RKO (cell line): ENCODE results near the gene CPTP.

ENCODE experiments used
- DNase-seq: peaks from one replicate; pipeline ENCODE4 v3.0.0-alpha.2; 2016; ENCODE audit warnings: low spot score

CPTP gene

DNA sequence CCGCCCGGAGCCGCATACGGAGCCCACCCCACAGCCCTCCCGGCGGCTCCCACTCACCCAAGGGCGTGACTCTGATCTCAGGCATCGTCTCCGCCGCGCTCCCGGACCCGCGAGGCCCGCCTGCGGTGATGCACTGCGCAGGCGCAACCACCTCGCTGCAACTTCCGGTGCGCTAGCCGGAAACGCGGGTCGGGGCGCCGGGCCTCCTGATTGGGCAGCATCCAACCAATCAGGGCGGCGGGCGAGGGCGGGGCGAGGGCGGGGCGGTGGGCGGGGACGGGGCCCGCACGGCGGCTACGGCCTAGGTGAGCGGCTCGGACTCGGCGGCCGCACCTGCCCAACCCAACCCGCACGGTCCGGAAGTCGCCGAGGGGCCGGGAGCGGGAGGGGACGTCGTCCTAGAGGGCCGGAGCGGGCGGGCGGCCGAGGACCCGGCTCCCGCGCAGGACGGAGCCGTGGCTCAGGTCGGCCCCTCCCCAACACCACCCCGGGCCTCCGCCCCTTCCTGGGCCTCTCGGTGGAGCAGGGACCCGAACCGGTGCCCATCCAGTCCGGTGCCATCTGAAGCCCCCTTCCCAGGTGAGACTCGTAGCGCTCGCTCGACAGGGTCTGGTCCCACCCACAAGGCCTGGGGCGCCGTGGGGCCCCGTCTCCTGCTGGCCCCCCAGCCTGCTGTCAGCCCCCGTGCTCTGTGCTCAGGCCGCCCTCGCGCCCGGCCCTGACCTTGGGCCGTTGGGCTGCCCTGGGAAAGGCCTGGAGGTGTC is at the start of gene CPTP, which contains the start of gene INTS11:
Gene CPTP (plus strand): TSS at position 279 of the 764 bp plus-strand sequence. CDS start 2,109 bp downstream, outside the sequence.
Gene INTS11 (minus strand): TSS at position 137 of the 764 bp plus-strand sequence. CDS start 52 bp downstream, at position 85.
- peak; percentile 92 for DNase-seq

DNA sequence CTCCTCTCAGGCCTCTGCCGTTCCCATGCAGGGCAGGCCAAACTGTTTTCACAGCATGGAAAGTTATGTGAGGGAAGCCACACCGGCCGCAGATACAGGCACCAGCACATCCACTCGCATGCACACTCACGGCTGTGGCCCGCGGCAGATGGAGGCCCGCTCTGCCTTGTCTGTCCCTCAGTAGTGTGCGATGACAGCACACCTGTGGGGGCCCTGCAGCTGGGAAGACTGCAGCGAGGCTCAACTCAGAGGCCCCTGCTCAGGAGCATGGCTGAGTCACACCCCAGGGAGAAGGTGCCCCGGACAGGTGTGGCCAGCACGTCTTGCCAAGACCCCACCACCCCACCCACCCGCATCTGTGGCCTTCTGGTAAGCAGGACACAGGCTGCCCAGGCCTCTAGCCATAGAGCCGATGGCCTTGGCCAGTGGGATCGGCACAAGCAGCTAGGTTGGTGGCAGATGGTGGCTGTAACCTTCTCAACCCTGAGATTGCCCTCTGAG is 49.6 kb upstream of the CPTP start:
- DNase-seq: no peak

DNA sequence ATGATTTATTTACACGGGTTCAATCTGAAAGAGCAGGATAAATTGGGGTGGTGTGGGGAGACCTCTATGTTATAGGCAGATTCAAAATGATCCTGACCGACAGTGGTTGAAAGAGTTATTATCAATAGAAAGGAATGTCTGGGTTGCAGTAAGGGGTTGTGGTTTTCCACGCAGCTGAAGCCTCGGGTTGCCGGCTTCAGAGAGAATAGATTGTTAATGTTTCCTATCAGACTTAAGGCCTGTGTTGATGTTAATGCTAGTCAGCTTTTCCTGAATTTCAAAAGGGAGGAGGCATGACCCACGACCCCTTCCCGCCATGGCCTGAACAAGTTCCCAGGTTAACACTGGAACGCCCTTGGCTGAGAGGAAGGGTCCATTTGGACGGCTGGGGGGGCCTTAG is 48.8 kb upstream of the CPTP start:
- no peak for DNase-seq

DNA sequence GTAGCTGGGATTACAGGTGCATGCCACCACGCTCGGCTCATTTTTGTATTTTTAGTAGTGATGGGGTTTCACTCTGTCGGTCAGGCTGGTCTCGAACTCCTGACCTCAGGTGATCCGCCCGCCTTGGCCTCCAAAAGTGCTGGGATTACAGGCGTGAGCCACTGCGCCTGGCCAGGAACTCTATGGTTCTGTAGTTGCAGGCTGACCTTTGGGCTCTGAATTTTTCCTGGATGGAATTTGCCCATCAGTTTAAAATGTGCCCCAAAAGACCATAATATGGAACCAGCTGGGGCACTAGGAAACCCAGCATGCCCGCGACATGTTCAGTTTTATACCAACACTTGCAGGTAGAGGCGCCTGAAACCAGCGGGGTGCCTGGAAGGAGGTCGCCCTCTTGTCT is 46.0 kb upstream of the CPTP start:
- no peak for DNase-seq

DNA sequence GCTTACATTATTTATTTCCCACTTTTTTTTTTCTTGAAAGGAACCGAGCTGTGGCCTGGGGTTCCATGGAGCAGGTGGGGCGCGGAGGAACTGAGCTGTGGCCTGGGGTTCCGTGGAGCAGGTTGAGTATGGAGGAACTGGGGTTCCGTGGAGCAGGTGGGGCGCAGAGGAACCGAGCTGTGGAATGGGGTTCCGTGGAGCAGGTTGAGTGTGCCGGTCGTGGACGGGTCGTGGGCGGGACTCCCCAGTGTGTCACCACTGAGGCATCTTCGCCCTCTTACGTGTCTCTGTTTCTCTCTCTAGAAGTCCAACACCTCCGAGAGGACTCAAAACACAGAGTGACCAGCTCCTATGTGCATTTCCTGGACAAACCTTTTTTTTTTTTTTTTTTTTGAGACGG is 45.6 kb upstream of the CPTP start:
- no peak for DNase-seq

DNA sequence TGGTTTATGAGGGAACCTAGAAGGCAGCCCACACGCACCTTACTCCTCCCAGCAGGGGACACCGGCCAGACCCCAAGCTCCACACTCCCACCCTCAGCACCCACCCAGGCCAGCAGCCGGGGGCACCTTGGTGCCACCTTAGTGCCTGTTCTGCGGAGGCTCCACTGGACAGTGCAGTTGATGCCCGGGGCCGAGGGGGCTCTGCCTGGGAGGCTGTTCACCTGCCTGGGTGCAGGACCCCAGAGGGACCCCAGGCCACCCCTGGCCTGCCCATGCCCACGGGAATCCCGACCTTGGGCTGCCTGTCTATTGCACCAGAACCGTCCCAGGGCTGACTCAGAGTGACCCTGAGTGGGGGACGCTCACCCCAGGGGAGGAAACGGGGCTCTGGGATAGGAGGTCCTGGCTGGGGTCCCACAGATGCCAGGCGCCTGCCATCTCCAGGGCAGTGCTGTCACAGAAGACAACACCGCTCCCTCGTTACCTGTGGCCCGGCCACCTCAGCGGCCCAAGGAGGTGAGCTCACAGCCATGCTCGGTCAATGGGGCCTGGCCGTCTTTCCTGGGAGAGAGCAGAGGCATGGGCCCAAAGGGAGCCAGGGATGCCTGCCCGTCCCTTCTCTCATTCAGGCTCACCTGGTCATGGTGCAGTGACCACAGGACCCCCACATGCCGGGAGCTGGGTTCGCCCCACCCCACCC is 43.7 kb upstream of the CPTP start:
- no peak for DNase-seq

DNA sequence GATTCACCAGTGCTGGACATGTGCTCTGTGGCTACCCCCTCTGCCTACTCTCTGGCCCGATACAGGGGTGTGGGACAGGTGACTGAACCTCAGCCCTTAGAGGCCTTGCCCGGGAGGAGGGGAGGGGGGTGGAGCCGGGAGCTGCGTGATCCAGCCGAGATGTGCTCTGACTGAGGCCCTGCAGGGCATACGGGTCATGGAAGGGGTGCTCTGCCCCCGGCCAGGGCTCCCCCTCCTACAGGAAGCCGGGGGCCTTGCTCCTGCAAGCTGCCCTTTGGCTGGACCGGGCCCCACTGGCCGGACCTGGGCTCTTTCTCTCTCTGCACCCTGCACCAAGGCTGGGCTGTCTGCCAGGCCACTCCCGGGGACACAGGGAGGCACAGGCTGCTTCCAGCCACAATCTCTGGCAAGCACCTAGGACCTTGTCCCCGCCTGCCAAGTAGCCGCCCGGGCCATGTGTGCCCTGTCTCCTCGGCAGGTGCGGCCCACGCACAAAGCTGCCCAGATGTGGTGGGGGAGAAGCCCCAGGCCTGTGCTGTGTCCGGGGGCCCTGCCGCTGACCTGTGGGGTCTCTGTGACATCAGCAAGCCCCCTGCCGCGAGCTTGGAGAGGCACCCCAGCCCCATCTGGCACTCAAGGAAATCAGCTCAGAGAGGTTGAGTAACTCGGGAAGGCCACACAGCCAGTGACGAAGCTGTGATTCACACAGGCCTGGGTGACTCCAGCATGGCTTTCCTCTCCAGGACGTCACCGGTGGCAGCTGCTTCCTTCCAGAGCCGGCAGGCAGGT is 42.9 kb upstream of the CPTP start:
- DNase-seq: peak; percentile 88

DNA sequence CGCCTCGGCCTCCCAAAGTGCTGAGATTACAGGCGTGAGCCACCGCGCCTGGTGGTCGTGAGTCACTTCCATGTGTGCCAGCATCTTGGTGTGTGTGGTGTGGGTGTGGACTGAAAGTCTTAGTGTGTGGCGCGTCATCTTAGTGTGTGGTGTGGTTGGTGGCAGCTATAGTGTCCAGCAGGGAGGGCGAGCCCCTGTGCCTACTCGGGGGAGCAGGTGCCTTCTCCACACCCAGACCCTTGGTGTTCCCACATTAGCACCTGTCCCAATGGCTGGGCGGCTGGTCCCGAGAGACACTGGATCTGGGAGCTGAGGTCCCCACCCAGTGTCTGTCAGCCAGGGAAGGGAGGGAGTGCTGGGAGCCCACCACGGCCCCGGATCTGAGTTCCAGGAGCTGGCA is 41.6 kb upstream of the CPTP start:
- peak; percentile 83 for DNase-seq

DNA sequence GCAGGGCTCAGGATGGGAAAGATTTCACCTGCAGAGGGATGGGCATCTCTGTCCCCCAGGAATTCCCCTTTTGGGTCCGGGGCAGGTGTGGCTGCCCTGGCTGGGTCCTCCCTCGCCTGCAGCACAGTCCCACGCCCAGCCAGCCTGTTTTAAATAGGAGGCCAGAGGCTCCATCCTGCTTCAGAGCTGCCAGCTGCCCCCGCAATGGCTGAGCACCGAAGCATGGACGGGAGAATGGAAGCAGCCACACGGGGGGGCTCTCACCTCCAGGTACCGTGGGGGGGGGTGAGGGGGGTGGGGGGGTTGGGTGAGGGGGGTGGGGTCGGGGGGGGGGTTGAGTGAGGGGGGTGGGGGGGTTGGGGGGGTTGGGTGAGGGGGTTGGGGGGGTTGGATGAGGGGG is 40.8 kb upstream of the CPTP start:
- DNase-seq: no peak

DNA sequence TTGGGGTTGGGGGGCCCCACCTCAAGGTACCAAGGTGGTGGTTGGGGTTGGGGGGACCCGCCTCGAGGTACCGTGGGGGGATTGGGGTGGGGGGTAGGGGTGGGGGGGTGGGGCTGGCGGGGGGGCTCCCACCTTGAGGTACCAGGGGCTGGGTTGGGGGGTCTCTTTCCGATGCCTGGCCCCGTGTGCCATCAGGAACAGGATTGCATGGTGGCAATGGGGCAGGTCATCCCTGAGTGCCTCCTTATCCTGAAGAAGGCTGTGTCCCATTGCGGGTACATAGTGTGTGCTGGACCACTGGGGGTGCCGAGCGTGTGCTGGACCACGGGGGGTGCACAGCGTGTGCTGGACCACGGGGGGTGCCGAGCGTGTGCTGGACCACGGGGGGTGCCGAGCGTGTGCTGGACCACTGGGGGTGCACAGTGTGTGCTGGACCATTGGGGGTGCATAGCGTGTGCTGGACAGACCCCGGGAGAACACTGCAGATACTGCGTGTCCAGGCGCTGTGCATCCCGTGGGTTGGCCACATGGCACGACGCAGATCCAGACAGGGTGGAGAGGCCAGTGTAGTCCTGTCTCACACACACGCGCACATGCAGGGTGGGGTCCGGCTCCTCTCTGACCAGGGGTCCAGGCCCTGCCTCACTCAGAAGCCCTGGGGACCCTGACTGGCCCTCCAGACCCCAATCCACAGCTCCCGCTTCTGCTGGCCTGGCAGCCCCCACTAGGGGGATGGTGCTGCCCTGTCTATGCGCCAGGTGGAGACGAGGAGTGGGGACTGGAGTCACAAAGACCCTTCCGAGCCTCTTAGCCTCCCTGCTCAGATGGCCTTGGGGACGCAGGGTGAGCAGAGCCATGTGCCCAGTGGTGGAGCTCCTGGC is 40.1 kb upstream of the CPTP start:
- no peak for DNase-seq

DNA sequence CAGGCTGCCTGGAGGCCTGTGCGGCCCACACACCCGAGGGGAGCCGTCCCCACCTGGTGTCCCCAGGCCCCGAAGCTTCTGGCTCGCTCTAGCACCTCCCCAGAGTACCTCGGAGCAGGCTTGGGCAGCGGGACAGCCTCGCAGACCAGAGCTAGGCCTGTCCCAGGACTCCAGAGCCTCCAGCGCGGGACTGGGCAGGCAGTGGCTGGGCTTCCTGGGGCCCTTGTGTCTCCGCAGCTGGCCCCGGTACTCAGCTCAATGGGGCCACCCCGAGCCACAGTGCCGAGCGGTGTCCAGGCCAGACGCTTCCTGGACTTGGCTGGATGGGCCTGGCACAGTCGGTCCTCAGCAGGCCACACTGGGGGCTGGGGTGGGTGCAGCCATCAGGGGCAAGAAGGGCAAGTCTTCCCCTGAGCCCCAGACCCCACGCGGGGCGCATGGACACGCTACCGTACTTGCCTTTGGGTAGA is 39.5 kb upstream of the CPTP start:
- DNase-seq: no peak

DNA sequence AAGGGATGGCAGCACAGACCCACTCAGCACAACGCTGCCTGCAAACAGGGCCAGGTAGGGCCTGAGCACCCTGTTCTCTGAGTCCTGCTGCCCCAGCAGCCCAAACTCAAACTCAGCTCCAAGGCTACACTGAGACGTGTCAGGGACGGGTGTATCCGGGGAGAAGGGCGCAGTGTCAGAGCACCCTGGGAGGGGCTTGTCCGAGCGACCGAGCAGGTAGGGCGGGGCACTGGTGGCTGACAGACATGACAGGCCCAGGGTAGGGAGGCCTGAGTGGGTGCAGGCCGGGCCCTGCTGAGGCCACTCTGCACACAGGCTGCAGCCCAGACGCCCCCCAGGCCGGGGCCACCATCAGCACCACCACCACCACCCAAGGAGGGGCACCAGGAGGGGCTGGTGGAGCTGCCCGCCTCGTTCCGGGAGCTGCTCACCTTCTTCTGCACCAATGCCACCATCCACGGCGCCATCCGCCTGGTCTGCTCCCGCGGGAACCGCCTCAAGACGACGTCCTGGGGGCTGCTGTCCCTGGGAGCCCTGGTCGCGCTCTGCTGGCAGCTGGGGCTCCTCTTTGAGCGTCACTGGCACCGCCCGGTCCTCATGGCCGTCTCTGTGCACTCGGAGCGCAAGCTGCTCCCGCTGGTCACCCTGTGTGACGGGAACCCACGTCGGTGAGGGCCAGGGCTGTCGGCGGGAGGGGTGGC is 38.8 kb upstream of the CPTP start:
- DNase-seq: no peak

DNA sequence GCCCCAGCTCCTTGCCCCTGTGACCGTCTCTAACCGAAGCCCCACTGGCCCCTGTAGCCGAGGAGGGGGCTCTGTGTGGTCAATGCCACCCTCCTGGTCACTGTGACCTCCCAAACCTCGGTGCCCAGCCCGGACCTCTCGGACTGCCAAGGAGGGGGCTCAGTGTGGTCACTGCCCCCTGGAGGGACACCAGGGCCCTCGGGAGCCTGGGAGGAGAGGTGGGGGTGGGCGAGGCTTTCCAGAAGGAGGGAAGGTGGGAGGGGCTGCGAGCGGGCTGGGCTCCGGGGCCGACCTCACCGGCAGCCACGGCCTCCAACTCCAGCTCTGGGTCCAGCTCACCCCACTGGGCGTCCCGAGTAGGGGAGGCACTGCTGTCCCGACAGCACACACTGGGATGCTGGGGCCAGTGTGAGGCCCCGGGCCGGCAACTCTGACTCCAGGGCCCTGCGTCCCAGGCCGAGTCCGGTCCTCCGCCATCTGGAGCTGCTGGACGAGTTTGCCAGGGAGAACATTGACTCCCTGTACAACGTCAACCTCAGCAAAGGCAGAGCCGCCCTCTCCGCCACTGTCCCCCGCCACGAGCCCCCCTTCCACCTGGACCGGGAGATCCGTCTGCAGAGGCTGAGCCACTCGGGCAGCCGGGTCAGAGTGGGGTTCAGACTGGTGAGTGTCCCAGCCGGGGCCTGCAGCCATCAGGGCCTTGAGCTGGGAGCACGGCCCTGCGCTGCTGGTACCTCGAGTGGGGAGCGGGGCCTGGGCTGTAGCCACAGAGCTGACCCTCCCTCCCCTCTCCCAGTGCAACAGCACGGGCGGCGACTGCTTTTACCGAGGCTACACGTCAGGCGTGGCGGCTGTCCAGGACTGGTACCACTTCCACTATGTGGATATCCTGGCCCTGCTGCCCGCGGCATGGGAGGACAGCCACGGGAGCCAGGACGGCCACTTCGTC is 38.0 kb upstream of the CPTP start:
- no peak for DNase-seq

DNA sequence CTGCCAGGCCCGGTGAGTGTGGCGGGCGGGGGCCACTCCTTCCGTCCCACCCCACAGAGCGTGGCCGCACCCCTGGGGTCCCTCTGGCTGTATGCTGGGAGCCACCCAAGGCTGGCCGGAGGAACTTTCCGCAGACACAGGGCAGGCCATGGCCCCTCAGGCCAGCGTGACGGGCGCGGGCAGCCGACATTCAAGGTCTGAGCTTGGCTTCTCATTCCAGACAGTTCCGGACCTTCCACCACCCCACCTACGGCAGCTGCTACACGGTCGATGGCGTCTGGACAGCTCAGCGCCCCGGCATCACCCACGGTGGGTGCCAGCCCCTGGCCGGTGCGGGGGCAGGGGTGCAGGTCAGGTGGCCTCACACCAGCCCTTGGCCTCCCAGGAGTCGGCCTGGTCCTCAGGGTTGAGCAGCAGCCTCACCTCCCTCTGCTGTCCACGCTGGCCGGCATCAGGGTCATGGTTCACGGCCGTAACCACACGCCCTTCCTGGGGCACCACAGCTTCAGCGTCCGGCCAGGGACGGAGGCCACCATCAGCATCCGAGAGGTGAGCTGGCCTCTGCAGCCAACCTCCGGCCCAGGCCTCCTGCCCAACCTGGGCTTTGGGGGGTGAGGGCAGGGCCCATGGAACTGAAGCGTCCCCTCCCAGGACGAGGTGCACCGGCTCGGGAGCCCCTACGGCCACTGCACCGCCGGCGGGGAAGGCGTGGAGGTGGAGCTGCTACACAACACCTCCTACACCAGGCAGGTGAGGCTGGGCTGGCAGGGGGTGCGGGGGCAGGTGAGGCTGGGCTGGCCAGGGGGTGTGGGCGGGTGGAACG is 37.1 kb upstream of the CPTP start:
- DNase-seq: no peak

DNA sequence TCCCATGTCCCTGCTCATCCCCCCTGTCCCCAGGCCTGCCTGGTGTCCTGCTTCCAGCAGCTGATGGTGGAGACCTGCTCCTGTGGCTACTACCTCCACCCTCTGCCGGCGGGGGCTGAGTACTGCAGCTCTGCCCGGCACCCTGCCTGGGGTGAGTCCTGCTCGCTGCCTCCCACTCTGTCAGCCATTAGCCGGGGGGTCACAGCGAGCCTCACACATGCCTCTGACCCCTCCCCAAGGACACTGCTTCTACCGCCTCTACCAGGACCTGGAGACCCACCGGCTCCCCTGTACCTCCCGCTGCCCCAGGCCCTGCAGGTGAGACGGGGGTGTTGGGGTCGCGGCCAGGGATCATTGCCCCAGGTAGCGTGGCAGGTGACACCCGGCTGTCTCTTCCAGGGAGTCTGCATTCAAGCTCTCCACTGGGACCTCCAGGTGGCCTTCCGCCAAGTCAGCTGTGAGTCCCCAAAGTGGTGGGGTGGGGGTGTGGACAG is 34.3 kb upstream of the CPTP start:
- DNase-seq: peak; percentile 53

DNA sequence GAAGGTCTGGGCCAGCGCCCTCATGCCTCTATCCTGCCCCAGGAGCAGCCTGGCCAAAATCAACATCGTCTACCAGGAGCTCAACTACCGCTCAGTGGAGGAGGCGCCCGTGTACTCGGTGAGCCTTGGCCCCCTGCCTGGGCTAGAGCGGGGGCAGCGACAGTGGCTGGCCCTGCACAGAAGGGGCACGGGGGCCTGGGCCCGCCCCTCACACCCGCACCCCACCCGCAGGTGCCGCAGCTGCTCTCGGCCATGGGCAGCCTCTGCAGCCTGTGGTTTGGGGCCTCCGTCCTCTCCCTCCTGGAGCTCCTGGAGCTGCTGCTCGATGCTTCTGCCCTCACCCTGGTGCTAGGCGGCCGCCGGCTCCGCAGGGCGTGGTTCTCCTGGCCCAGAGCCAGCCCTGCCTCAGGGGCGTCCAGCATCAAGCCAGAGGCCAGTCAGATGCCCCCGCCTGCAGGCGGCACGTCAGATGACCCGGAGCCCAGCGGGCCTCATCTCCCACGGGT is 33.5 kb upstream of the CPTP start:
- no peak for DNase-seq

DNA sequence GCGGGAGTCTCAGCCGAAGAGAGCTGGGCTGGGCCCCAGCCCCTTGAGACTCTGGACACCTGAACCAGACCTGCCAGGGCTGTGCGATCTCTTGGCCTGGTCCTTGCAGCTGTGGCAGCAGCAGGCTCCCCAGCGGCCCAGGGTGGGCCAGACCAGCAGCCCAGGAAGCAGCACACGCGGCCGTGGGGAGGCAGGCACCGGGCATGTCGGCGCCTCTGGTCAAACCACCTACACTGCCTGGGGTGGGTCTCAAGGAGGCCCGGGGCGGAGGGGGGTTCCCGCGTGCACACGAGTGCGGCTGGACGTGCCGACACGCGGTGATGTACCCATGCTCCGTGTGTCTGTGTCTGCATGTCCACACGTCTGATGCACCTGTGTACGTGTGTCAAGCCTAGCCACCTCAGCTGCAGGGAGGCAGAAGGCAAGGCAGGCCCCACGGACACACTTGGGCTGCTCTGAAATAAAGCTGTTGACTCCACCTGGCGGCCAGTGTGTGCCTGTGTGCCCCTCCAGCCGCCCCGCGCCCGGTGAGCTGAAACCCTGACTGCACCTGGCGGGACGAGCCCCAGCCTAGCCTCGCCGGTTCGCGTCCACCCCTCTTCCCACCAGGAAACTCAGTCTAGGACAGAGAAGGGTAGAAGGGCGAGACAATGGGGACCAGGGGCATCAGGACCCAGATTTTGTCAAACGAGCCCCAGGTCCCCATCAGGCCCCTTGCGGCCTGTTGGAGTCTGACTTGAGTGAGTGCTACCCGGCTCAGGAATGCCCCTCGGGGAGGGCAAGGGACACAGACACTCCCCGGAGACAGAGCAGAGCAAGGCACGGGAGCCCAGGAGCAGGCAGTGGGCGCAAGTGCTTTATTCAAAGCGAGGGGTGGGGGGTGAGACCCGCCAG is 32.8 kb upstream of the CPTP start:
- peak; percentile 58 for DNase-seq
